GM18508 (cell line): ENCODE results near the gene THUMPD2.
A peak's percentile ranks its signal among the peaks of the same experiment; 100 is the strongest.
"Not testable (repeated sequence)": the region's sequence is repeated elsewhere in the genome, so short reads cannot be mapped to it uniquely, and the experiment has no call there.

Source experiments
- ATAC-seq: cut with Tn5 transposase; IDR thresholded peaks from one replicate; pipeline ENCODE4 v1.9.1; 2021; ENCODE audit warnings: moderate number of reproducible peaks; ENCODE audit not compliant: insufficient read depth, unreplicated experiment

THUMPD2 gene, protein sequence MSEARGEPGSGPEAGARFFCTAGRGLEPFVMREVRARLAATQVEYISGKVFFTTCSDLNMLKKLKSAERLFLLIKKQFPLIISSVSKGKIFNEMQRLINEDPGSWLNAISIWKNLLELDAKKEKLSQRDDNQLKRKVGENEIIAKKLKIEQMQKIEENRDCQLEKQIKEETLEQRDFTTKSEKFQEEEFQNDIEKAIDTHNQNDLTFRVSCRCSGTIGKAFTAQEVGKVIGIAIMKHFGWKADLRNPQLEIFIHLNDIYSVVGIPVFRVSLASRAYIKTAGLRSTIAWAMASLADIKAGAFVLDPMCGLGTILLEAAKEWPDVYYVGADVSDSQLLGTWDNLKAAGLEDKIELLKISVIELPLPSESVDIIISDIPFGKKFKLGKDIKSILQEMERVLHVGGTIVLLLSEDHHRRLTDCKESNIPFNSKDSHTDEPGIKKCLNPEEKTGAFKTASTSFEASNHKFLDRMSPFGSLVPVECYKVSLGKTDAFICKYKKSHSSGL

GRCh38 chr2:39778775-39779340 lies at the start of gene THUMPD2:
TSS of gene THUMPD2 (minus strand) at chr2:39779258. CDS start at chr2:39779239, 19 bp downstream.
- ATAC-seq = peak; percentile 55

- ATAC-seq = no peak
These were observed 42.8 kb upstream of the THUMPD2 start for GRCh38 chr2:39821871-39822270.

DNA sequence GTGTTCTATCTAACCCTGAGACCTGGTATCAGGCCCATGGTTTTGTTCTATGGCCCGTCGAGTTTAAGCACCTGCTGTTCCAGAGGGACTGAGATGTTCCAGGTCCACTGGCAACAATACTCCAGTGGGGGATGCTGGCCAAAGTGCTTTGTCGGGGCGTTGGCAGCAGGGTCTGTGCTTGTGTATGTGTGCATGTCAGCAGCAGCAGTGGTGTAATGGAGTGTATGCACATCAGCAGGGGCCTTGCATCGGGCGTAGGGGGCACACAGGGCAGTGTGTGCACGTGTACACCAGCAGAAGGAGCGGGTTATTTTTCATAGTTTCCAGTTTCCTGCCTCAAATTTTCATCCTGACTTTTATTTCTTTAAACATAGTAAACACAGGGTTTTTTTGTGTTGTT lies 37.8 kb upstream of the THUMPD2 start:
- no peak for ATAC-seq

- no peak for ATAC-seq
These were observed 37.4 kb upstream of the THUMPD2 start for GRCh38 chr2:39816428-39816827.

DNA sequence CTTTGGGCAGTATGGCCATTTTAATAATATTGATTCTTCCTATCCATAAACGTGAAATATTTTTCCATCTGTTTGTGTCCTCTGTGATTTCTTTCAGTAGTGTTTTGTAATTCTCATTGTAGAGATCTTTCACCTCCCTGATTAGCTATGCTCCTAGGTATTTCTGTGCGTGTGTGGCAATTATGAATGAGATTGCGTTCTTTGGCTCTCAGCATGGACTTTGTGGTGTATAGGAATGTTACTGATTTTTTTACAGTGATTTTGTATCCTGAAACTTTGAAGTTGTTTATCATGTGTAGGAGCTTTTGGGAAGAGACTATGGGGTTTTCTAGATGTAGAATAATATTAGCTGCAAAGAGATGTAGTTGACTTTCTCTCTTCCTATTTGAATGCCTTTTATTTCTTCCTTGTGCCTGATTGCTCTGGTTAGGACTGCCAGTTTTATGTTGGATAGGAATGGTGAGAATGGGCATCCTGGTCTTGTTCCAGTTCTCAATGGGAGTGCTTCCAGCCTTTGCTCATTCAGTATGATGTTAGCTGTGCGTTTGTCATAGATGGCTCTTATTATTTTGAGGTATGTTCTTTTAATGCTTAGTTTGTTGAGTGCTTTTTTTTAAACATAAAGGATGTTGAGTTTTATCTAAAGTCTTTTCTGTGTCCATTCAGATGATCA lies 27.0 kb upstream of the THUMPD2 start:
- ATAC-seq = no peak

DNA sequence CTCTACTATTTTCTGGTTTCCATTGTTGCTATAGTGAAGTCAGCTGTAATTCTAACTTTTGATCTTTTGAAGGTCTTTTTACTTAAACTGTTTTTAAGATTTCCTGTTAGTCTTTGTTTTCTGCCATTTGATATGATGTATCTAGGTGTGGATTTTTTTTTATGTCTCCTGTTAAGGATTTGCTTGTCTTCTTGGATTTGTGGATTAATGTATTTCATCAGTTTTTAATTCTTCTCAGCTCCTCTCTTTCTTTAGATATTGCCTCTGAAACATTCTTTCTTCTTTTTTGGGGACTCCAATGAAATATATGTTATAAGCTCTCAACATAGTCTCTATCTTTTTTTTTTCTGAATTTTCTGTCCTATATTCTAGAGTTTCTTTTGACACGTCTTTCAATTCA lies 24.8 kb upstream of the THUMPD2 start:
- ATAC-seq = no peak

- no peak for ATAC-seq
These were observed 21.7 kb upstream of the THUMPD2 start for GRCh38 chr2:39800752-39801151.

DNA sequence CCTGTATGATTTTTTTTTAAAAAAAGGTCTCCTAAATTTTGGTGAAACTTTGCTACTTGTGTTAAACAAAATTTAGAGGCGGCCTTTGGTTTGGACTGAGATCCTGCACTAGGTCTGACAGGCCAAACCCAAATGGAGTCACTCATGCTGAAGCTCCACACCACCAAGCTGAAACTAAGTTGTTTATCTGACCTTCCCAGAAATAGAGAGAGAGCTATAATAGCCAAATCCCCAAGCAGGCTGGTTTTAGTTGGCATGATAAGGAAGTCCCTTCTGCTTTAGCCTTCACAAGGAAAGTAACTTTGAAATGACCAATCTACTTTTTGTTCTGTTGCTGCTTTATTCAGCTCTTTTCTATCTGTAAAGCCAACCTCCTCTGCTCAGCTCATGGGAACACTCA lies 17.1 kb upstream of the THUMPD2 start:
- no peak for ATAC-seq

DNA sequence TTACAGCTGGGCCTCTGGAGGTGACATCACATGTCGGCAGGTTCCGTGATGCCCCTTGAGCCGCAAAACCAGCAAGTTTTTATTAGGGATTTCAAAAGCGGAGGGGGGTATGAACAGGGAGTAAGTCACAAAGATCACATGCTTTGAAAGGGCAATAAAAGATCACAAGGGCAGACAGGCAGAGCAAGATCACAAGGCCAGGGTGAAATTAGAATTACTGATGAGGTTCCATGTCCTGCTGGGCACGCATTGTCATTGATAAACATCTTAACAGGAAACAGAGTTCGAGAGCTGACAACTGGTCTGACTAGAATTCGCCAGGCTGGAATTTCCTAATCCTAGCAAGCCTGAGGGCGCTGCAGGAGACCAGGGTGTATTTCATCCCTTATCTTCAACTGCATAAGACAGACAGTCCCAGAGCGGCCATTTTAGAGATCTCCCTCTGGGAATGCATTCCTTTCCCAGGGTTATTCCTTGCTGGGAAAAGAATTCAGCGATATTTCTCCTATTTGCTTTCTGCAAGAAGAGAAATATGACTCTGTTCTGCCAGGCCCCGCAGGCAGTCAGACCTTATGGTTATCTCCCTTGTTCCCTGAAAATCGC lies 11.3 kb upstream of the THUMPD2 start:
- ATAC-seq = not testable (repeated sequence)

DNA sequence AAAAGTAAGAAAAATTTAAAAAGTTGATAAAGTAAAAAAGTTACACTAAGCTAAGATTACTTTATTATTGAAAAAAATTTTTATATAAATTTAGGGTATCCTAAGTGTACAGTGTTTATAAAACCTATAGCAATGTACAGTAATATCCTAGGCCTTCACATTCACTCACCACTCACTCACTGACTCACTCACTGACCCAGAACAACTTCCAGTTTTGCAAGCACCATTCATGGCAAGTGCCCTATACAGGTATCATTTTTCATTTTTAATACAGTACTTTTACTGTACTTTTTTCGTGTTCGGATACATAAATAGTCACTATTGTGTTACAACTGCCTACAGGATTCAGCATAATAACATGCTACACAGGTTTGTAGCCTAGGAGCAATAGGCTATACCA lies 8.9 kb upstream of the THUMPD2 start:
- no peak for ATAC-seq

DNA sequence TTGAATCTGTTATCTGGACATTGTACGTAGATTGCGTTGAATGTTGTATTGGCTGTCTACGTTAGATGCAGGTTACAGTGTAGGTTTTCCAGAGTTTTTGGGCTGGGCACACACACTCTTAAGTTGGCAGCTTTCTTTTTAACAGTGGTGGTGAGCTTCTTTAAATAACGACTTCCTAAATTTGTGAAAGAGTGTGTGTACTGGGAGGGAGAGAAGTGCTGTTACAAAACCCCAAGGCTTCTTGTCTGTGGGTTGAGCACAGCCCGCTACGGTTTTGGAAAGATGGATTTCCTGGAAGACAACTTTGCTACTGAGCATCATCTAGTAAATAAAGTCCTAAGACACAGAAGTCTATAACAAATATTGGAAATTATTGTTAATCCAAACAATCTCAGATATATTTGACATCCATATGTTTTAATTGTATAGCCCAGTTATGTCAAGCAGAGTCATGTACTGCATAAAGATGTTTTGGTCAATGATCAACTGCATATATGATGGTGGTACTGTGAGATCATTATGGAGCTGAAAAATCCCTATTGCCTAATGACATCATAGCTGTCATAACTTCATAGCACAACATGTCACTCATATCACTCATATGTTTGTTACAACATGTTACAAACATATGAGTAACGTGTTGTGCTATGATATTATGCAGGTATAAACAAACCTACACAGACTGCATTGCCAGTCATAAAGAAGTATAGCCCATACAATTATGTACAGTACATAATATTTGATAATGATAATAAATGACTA lies 7.9 kb upstream of the THUMPD2 start:
- no peak for ATAC-seq

DNA sequence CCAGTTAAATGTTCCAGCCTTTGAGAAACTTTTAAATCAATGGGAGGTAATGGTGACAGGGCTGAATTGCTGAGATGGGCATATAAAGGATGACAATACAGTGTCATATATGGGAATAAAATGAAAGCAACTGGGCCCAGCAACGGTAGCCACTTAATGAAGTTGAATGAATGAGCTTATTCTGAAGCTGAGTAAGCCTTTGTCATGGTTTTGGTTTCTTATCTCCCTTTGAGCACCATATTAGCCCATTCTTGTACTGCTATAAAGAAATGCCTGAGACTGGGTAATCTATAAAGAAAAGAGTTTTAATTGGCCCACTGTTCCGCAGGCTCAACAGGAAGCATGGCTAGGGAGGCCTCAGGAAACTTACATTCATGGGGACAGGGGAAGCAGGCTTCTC lies 3.5 kb upstream of the THUMPD2 start:
- no peak for ATAC-seq

- no peak for ATAC-seq
These were observed 2.6 kb upstream of the THUMPD2 start for GRCh38 chr2:39781697-39782096.

- ATAC-seq = no peak
These were observed 2.0 kb upstream of the THUMPD2 start for GRCh38 chr2:39780825-39781600.

DNA sequence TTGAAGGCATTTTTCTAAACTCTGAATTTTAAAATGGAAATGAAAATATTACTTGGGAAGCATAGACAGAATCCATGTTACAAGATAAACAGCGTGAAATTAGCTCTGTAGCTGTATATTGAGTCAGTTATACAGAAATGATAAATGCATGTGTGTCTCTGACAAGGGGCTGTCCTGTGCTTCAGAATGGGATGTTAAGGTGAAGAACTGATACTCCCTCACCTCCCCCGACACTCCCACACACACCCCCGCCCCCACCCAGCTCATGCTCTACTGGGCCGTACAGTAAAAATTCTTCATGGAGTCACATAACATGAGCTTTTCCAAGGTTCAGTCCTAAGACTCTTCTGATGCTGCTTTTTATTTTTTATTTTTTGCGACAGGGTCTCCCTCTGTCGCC lies 869 bp upstream of the THUMPD2 start:
- no peak for ATAC-seq

DNA sequence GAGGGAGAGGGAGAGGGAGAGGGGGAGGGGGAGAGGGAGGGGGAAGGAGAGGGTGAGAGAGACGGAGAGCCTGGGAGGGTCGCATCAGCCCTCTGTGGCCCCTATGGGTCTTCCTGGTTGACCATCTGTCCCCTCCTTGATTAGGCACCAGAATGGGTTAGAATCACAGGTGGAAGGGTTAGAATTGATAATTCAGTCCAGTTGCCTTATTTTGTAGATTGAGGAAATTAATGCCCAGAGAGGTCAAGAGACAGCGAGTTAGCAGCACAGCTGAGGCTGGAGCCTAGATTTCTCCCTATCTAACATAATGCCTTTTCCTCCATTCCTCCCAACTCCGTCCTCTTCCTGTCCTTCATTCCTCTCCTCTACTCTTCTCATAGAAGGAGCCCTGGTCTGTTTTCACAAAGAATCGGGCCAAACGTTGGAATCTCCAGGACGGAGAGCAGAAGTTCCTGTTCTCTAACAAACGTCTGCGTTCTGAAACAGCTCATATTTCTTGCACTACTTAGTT lies 338 bp upstream of the THUMPD2 start:
- ATAC-seq = peak; percentile 4

DNA sequence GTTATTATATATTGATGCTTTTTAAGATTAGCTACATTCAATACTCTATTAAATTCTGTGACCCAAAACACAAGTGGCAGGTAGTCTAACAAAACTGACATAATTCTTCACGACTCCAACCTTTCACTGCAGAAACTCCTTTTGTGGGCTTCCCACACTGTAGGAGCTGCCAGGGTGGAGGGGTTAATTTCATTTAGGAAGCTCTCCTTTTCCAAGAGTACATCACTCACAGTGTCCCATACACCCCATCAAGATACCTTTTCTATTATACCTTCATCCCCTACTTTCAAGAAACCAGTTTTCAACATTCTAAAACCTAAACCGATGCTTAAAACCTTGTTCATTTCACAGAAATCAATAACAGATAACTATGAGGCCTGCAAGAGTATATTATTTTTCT lies 825 bp downstream of the THUMPD2 start:
- no peak for ATAC-seq

GRCh38 chr2:39772812-39773152 lies 6.3 kb downstream of the THUMPD2 start:
- no peak for ATAC-seq

DNA sequence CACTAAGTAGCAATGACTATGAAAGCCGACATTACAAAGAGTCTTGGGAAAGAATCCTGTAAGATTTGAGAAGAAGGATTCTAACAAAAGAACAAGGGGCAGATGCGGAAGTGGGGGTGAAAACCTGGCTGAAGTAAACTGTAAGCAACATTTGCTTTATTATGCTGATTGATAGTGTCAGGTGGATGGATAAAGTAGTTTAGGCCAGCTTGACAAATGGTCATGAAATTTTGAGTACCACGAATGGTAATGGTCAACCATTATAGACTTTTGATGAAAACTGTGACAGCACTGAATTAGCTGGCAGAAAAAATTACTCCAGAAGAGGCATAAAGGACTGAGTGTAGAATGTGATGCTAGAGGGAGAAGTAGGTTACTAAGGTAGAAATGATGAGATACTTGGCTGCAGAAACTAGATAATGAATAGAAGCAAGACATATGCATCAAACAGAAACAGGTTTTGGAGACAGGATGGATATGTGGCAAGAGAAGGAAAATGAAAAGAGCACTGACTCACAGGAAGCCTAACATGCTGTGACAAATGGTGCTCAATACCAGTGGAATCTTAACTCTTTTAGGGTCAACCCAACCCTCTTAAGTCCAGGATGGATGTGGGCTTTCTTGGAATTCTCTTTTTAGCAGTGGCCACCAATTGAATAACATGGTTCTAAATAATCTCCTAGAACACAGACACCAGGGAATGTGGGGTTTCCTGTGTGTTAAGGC lies 6.8 kb downstream of the THUMPD2 start:
- no peak for ATAC-seq
